Retinal pigment epithelial cell (primary cell): Measurements from ENCODE around the gene FRY.

Experiments used
- DNase-seq: peaks from one replicate; pipeline ENCODE4 v3.0.0-alpha.2; 2010; ENCODE audit warnings: low read depth
- H3K4me3 ChIP-seq: 2 replicates; pipeline ENCODE4 v1.5.1; 2011; ENCODE audit warnings: mild to moderate bottlenecking, low read length, control low read depth, moderate library complexity
- TF ChIP-seq, protein P1 (sequence below): conservative IDR thresholded peaks from 2 replicates; pipeline ENCODE4 v1.5.1; 2011; ENCODE audit warnings: low read depth, low read length, control low read depth, inconsistent platforms

The FRY gene

DNA sequence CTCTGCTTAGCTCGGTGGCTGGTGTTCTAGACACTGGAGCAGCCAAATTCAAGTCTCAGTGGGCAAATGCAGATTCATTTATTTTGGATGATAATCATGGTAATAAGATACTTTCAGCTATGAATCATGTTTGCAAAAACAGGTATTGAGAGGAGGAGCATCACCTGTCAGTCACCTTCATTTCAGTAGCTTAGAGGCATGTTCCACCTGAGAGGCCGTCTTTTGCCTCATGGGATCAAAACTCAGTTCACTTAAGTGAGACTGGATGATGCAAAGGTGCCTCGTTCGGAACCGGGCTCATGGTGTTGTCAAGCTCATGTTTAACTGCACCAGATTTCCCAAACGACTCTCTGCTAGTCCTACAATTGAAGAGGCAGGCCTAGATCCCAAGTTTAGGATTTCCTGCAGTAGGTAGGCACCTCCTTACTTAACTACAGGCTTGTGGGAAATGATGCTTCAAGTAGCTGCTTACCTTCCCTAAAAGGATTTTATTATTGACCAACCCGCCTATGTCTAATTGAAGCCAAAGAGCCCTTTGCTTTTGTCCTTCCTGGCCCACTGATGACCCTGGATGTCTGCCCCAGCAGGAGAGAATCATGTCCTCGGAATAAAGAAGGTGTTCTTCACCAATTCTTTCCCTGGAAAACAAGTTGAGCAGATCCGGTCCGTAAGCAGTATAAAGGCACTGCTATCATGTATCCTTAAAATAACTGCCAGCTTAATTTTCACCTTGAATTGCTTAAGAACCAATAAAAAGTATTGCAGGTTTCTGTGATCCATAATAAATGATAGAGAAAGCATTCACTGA is 223.5 kb downstream of the FRY start:
- TF ChIP-seq, protein P1, sequence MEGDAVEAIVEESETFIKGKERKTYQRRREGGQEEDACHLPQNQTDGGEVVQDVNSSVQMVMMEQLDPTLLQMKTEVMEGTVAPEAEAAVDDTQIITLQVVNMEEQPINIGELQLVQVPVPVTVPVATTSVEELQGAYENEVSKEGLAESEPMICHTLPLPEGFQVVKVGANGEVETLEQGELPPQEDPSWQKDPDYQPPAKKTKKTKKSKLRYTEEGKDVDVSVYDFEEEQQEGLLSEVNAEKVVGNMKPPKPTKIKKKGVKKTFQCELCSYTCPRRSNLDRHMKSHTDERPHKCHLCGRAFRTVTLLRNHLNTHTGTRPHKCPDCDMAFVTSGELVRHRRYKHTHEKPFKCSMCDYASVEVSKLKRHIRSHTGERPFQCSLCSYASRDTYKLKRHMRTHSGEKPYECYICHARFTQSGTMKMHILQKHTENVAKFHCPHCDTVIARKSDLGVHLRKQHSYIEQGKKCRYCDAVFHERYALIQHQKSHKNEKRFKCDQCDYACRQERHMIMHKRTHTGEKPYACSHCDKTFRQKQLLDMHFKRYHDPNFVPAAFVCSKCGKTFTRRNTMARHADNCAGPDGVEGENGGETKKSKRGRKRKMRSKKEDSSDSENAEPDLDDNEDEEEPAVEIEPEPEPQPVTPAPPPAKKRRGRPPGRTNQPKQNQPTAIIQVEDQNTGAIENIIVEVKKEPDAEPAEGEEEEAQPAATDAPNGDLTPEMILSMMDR: no peak
- DNase-seq: no peak
- no peak overlapping the region for H3K4me3 ChIP-seq

DNA sequence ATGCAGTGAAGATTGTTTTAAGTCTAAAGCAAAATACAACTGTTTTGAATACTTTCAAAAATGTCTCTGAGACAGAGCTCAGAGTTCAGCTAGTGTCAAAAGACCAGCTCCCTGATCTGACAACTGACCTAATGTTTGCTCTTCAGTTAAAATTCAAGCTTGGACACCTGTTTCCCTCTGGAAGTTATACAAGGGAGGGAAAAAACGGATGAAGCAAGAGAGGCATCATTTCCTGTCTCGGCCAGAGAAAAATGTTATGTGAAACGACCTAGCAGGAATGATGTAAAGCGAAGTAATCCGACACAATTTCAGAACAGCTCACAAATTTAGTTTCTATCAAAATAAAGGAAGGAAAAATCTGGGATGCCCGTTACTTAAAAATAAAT is 224.1 kb downstream of the FRY start:
- DNase-seq: no peak
- H3K4me3 ChIP-seq: no peak overlapping the region
- TF ChIP-seq, protein P1: no peak

DNA sequence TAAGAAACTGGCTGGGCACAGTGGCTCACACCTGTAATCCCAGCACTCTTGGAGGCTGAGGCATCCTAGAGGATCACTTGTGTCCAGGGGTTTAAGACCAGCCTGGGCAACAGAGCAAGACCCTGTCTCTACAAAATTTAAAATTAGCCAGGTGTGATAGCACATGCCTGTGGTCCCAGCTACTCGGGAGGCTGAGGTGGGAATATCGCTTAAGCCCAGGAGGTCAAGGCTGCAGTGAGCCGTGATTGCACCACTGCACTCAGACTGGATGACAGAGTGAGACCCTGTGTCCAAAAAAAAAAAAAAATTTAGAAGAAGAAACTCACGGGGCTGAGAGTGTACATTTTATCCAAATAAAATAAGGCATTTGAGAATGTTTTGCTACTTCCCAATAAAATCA is 224.7 kb downstream of the FRY start:
- TF ChIP-seq, protein P1: no peak
- DNase-seq: no peak
- no peak overlapping the region for H3K4me3 ChIP-seq

DNA sequence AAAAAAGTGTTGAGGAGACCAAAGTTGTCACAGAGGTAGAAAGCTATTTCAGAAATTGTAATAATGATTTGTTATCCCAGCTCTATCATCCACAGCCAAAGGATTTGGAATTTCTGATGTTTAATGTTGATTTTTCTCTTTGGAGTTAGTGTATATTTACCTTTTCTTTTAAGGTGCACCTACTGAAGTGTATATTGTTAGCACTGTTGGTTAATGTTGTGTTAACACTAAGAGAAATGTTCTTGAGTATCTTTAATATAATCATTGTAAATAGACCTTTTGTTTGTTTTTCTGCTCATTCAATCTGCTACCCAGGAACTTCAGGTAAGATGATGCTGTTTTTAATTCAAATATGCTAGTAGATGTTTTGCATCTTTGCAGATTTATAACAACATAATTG is 226.1 kb downstream of the FRY start:
- no peak overlapping the region for H3K4me3 ChIP-seq
- no peak for DNase-seq
- TF ChIP-seq, protein P1: no peak

DNA sequence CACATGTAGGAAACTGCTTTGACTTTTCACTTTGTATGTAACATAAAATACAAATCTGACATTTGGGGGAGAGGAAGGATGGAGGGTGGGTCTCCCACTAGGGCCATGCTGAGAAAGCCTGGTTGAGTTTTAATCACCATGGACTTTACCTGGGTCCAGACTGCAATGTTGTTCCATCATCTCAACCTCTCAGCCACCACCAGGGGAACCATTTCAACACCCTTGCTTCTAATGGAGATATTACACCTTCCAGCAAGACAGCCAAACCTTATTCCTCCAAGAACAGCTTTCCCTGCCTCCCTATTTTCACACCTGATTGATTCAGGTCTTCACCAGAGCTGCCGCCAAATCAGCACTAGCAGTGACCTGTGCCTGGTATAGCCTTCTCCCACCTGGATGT is 227.5 kb downstream of the FRY start:
- TF ChIP-seq, protein P1: no peak
- DNase-seq: no peak

DNA sequence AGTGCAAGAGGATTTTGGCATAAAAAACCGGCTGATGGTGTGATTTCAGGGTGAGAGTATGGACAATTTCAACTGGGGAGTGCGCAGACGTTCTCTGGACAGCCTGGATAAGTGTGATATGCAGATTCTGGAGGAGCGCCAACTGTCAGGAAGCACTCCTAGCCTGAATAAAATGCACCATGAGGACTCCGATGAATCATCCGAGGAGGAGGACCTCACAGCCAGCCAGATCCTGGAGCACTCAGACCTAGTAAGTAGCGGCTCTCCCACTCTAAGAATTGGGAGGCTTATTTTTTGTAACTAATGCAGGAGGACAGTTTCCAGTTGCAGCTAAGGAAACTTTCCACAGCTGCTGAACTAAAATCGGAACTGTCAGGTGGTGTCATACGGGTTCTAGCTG is 230.0 kb downstream of the FRY start:
- no peak overlapping the region for H3K4me3 ChIP-seq
- TF ChIP-seq, protein P1: no peak
- peak; percentile 55 for DNase-seq

More for the DNA sequence above, 227.5 kb downstream of the FRY start:
- H3K4me3 ChIP-seq: no peak overlapping the region

DNA sequence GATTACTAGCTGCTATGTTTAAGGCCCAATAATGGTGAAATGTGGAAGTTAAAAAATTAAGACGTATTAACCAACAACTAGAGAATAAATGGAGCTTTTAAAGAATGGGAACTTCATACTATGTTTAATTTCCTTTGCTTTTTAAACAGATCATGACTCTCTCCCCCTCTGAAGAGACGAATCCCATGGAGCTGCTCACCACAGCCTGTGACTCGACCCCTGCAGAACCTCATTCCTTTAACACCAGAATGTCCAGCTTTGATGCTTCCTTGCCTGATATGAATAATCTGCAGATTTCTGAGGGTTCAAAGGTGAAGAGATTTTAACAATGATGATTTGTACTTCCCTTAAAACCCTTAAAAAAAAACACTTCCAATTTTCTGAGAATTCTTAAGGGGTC is 230.6 kb downstream of the FRY start:
- TF ChIP-seq, protein P1: no peak
- H3K4me3 ChIP-seq: no peak overlapping the region
- no peak for DNase-seq
